HCT116 (cell line): ENCODE results near the gene MIER2. TPM values are rescaled to one million over a fixed set of nuclear protein-coding genes. Genes with fewer than 3 reads are reported as not detected.
"Not testable (repeated sequence)": the region's sequence is repeated elsewhere in the genome, so short reads cannot be mapped to it uniquely, and the experiment has no call there.

ENCODE experiments used
- ATAC-seq: fragments of 200-7000 bp; cut with Tn5 transposase; 2 replicates; pipeline ENCODE4 v1.9.1; 2020; ENCODE audit warnings: mild to moderate bottlenecking, moderate library complexity
- BruUV-seq: library from RNA; stranded (reverse); fragments of 400-500 nt; replicated peaks from 2 replicates; lab custom pipeline; 2021; lab: Mats Ljungman, UMichigan
- CTCF ChIA-PET: fragments of 300-600 bp; sonication (Branson Sonifier 250); formaldehyde crosslinking; loops from one replicate; lab custom pipeline; 2021; ENCODE audit warnings: antibody characterized with exemption; lab: Charles Lee
- POLR2A ChIA-PET: fragments of 300-600, 350-600 bp; sonication (Branson Sonifier 250); formaldehyde crosslinking; loops from one replicate; lab custom pipeline; 2021; ENCODE audit warnings: antibody characterized with exemption; lab: Charles Lee
- RAD21 ChIA-PET, 2 experiments: fragments of 300-600 bp; sonication (Branson Sonifier 250); formaldehyde crosslinking; loops; one replicate each; lab custom pipeline; 2023; ENCODE audit warnings: low total read pairs in 2 of 2; ENCODE audit not compliant: uncharacterized antibody in 2 of 2, unreplicated experiment in 2 of 2, low non-redundant PET in 1 of 2; lab: Charles Lee
- DNase-seq: peaks from one replicate; pipeline ENCODE4 v3.0.0-alpha.2; 2010; ENCODE audit warnings: low read depth, low spot score
- H2AFZ ChIP-seq: fragments of 200-600 bp; shearing (Covaris generic), sonication (generic); 2 replicates; pipeline ENCODE4 v1.6.1; 2017; ENCODE audit warnings: low read depth, mixed run types, mixed read lengths, antibody characterized with exemption, low read length; ENCODE audit not compliant: poor library complexity, severe bottlenecking
- H3K27ac ChIP-seq: 2 replicates; pipeline ENCODE4 v1.5.1; 2012; ENCODE audit warnings: low read depth, low read length
- H3K27me3 ChIP-seq: fragments of 200-600 bp; sonication (generic); 2 replicates; pipeline ENCODE4 v1.6.1; 2016; ENCODE audit warnings: mixed run types, low read length, mixed read lengths; ENCODE audit not compliant: insufficient read depth
- H3K36me3 ChIP-seq, 2 experiments: fragments of 200-500 bp in 1 of 2; fragments of 200-600 bp in 1 of 2; sonication (Bioruptor generic) in 1 of 2; sonication (generic) in 1 of 2; 2 replicates each; pipeline versions ENCODE4 v1.5.1 to v1.6.1; 2014 to 2016; ENCODE audit warnings: low read length in 2 of 2, inconsistent platforms in 1 of 2, mixed read lengths in 1 of 2, mixed run types in 1 of 2; ENCODE audit not compliant: insufficient read depth in 2 of 2, control insufficient read depth in 1 of 2
- H3K4me1 ChIP-seq, 2 experiments: fragments of 200-600 bp in 1 of 2; sonication (generic) in 1 of 2; 2 replicates each; pipeline versions ENCODE4 v1.5.1 to v1.6.1; 2012 to 2017; ENCODE audit warnings: low read length in 2 of 2, inconsistent platforms in 1 of 2, mild to moderate bottlenecking in 1 of 2, mixed read lengths in 1 of 2, mixed run types in 1 of 2, moderate library complexity in 1 of 2; ENCODE audit not compliant: insufficient read depth in 2 of 2, control insufficient read depth in 1 of 2
- H3K4me2 ChIP-seq: fragments of 200-600 bp; sonication (generic); 2 replicates; pipeline ENCODE4 v1.6.1; 2017; ENCODE audit warnings: mixed run types, low read length, mixed read lengths
- H3K4me3 ChIP-seq, 2 experiments: fragments of 200-600 bp in 1 of 2; sonication (generic) in 1 of 2; replicated peaks in 1 of 2; 2 replicates each; pipeline ENCODE4 v1.5.1; 2011 to 2016; ENCODE audit warnings: low read length in 2 of 2, control low read depth in 1 of 2, low read depth in 1 of 2, mild to moderate bottlenecking in 1 of 2, mixed read lengths in 1 of 2, mixed run types in 1 of 2
- H3K79me2 ChIP-seq: fragments of 200-600 bp; sonication (generic); 2 replicates; pipeline ENCODE4 v1.6.1; 2017; ENCODE audit warnings: mild to moderate bottlenecking, mixed run types, low read length, moderate library complexity, mixed read lengths; ENCODE audit not compliant: insufficient read depth
- H3K9ac ChIP-seq: fragments of 200-600 bp; sonication (generic); 2 replicates; pipeline ENCODE4 v1.6.1; 2016; ENCODE audit warnings: low read length, mixed read lengths
- H3K9me2 ChIP-seq: fragments of 200-600 bp; sonication (generic), shearing (Covaris generic); 2 replicates; pipeline ENCODE4 v1.6.1; 2017; ENCODE audit warnings: mixed run types, mild to moderate bottlenecking, moderate library complexity; ENCODE audit not compliant: insufficient read depth
- H3K9me3 ChIP-seq, 2 experiments: fragments of 200-500 bp in 1 of 2; fragments of 200-600 bp in 1 of 2; sonication (Bioruptor generic) in 1 of 2; sonication (generic) in 1 of 2; 2 replicates each; pipeline ENCODE4 v1.6.1; 2014 to 2017; ENCODE audit warnings: low read length in 2 of 2, mixed read lengths in 2 of 2, inconsistent platforms in 1 of 2, low read depth in 1 of 2, mild to moderate bottlenecking in 1 of 2, mixed run types in 1 of 2, moderate library complexity in 1 of 2; ENCODE audit not compliant: control insufficient read depth in 1 of 2, insufficient read depth in 1 of 2
- H4K20me1 ChIP-seq: fragments of 200-600 bp; sonication (generic), shearing (Covaris generic); 2 replicates; pipeline ENCODE4 v1.6.1; 2017; ENCODE audit warnings: mixed run types, mild to moderate bottlenecking, moderate library complexity; ENCODE audit not compliant: insufficient read depth
- CBX3 ChIP-seq: IDR thresholded peaks from 2 replicates; pipeline ENCODE4 v1.6.1; 2012; ENCODE audit warnings: low read depth
- CEBPB ChIP-seq: IDR thresholded peaks from 2 replicates; pipeline ENCODE4 v1.6.1; 2012; ENCODE audit warnings: low read depth
- CTCF ChIP-seq, 3 experiments: fragments of 200-600 bp in 1 of 3; sonication (generic) in 1 of 3; IDR thresholded peaks in 2 of 3; conservative IDR thresholded peaks in 1 of 3; 2 replicates each; pipeline ENCODE4 v1.5.1; 2012 to 2017; ENCODE audit warnings: low read depth in 2 of 3, low read length in 2 of 3, antibody characterized with exemption in 1 of 3, borderline replicate concordance in 1 of 3, control low read depth in 1 of 3, mild to moderate bottlenecking in 1 of 3, mixed read lengths in 1 of 3, mixed run types in 1 of 3, moderate library complexity in 1 of 3; ENCODE audit not compliant: insufficient read depth in 1 of 3
- ELF1 ChIP-seq: IDR thresholded peaks from 2 replicates; pipeline ENCODE4 v1.6.1; 2012; ENCODE audit warnings: low read depth, borderline replicate concordance
- EZH2 ChIP-seq: fragments of 200-600 bp; sonication (generic); IDR thresholded peaks from 2 replicates; pipeline ENCODE4 v1.6.1; 2017; ENCODE audit warnings: antibody characterized with exemption, mixed run types
- MAX ChIP-seq: IDR thresholded peaks from 2 replicates; pipeline ENCODE4 v1.6.1; 2012
- RAD21 ChIP-seq: IDR thresholded peaks from 2 replicates; pipeline ENCODE4 v1.6.1; 2012; ENCODE audit warnings: low read depth, mild to moderate bottlenecking
- REST ChIP-seq: IDR thresholded peaks from 2 replicates; pipeline ENCODE4 v1.6.1; 2012; ENCODE audit warnings: low read depth
- SIN3A ChIP-seq: IDR thresholded peaks from 2 replicates; pipeline ENCODE4 v1.6.1; 2012; ENCODE audit warnings: low read depth
- ZBTB33 ChIP-seq: IDR thresholded peaks from 2 replicates; pipeline ENCODE4 v1.6.1; 2011; ENCODE audit warnings: mild to moderate bottlenecking, low read length, moderate library complexity; ENCODE audit not compliant: insufficient replicate concordance; ENCODE audit errors: extremely low read depth
- intact Hi-C: fragments of 100-400 bp; cut with micrococcal nuclease; formaldehyde crosslinking; loops from 2 replicates; pipeline ENCODE4 v1.10.0; 2022
- total RNA-seq: library from RNA; stranded (reverse); gene quantifications from one replicate; pipeline ENCODE4 v1.2.1, GENCODE V29; 2021; ENCODE audit not compliant: unreplicated experiment

Gene MIER2
- total RNA-seq, 1 experiment from 2014 or later, result 41.5 TPM

- ATAC-seq, CTCF ChIA-PET, H3K9me2 ChIP-seq, RAD21 ChIA-PET, H3K36me3 ChIP-seq, H3K4me1 ChIP-seq, H3K9ac ChIP-seq, H4K20me1 ChIP-seq, DNase-seq, POLR2A ChIA-PET, H3K4me2 ChIP-seq, H3K27me3 ChIP-seq, H3K4me3 ChIP-seq, H2AFZ ChIP-seq, BruUV-seq, H3K9me3 ChIP-seq, H3K79me2 ChIP-seq, H3K27ac ChIP-seq: not testable (repeated sequence)
- TF ChIP-seq RAD21 (peak; percentile 20; the same call in 1 of the 2 replicates), CTCF (IDR thresholded peaks at IDR 0.05 in 2 of 3, conservative IDR thresholded peaks at IDR 0.05 in 1 of 3; ENCODE audit: borderline replicate concordance in 1 of 3, insufficient read depth in 1 of 3, low read depth in 2 of 3, low read length in 2 of 3) (peak in 1 of 3 experiments; percentile 16; a peak in 1 of 6 replicates)
- intact Hi-C loops, result loop anchor here (10.0 kb wide), 1 partner anchor 119 kb away; the partner anchor contains the start of gene TPGS1
These were observed 41.6 kb upstream of the MIER2 start for GRCh38 chr19:386189-386588.

GRCh38 chr19:384799-385169, 40.2 kb upstream of the MIER2 start:
- no TSS peak for BruUV-seq
- intact Hi-C loops, result loop anchor here (10.0 kb wide), 1 partner anchor 120 kb away; the partner anchor contains the start of gene TPGS1
- Histone ChIP-seq H3K9me3 (no peaks in the 10 kb centered on the region), H3K79me2 (no peaks in the 10 kb centered on the region), H3K9ac (no peak overlapping the region), H3K4me1 (no peaks in the 10 kb centered on the region), H3K36me3 (no peaks in the 10 kb centered on the region), H2AFZ (no peak overlapping the region), H3K4me2 (no peak overlapping the region), H3K27ac (no peak overlapping the region), H4K20me1 (no peaks in the 10 kb centered on the region), H3K9me2 (no peaks in the 10 kb centered on the region), H3K4me3 (no peak overlapping the region), H3K27me3 (no peaks in the 10 kb centered on the region)
- CTCF ChIA-PET, result no interaction called here
- TF ChIP-seq ZBTB33 (no peak), MAX (no peak), REST (no peak), ELF1 (no peak), CBX3 (no peak), EZH2 (no peak), SIN3A (no peak), CEBPB (no peak)
- DNase-seq, result no peak
- POLR2A ChIA-PET, result no interaction called here
- RAD21 ChIA-PET, result interaction anchor here in 1 of 2 experiments (0.6 kb wide), 1 partner anchor 85 kb away, joined by 5 read pairs; no protein-coding TSS in a partner anchor
- no peak for ATAC-seq
